CD4-positive, alpha-beta T cell treated with Interleukin-1 beta for 1 hour (primary cell): ENCODE data around the gene NUDT9.
"Not testable (repeated sequence)": the region's sequence is repeated elsewhere in the genome, so short reads cannot be mapped to it uniquely, and the experiment has no call there.

ENCODE experiments used
- DNase-seq, 2 donors: peaks; one replicate each; pipeline ENCODE4 v3.0.0-alpha.2; 2020 to 2022

NUDT9 gene

GRCh38 chr4:87422104-87423052, at the start of gene NUDT9:
Gene NUDT9, plus strand, starts transcription at chr4:87422573. Its CDS starts 333 bp downstream, at chr4:87422906.
- peak; percentile 87 to 88 for DNase-seq

- peak; percentile 27 to 53 for DNase-seq
These were observed 46.6 kb upstream of the NUDT9 start for GRCh38 chr4:87375719-87376291.

GRCh38 chr4:87377816-87378215, 44.6 kb upstream of the NUDT9 start:
- DNase-seq = no peak

- no peak for DNase-seq
These were observed 40.3 kb upstream of the NUDT9 start for GRCh38 chr4:87382116-87382515.

- no peak for DNase-seq
These were observed 39.4 kb upstream of the NUDT9 start for GRCh38 chr4:87382931-87383330.

GRCh38 chr4:87384466-87385132, 37.8 kb upstream of the NUDT9 start:
- DNase-seq = not testable (repeated sequence)

GRCh38 chr4:87387237-87387636, 35.1 kb upstream of the NUDT9 start:
- DNase-seq = no peak

GRCh38 chr4:87388901-87389300, 33.5 kb upstream of the NUDT9 start:
- no peak for DNase-seq

GRCh38 chr4:87390055-87390454, 32.3 kb upstream of the NUDT9 start:
- DNase-seq = not testable (repeated sequence)

GRCh38 chr4:87390551-87390890, 31.9 kb upstream of the NUDT9 start:
- DNase-seq = no peak

- DNase-seq = peak; percentile 86
These were observed 31.3 kb upstream of the NUDT9 start, which contains the start of gene HSD17B11 for GRCh38 chr4:87390891-87391575. Gene HSD17B11, minus strand, starts transcription at chr4:87391188. Its CDS starts 118 bp downstream, at chr4:87391070.

- no peak for DNase-seq
These were observed 30.8 kb upstream of the NUDT9 start for GRCh38 chr4:87391576-87392054.

- no peak for DNase-seq
These were observed 30.2 kb upstream of the NUDT9 start for GRCh38 chr4:87392183-87392582.

- not testable (repeated sequence) for DNase-seq
These were observed 27.3 kb upstream of the NUDT9 start for GRCh38 chr4:87395073-87395472.

- not testable (repeated sequence) for DNase-seq
These were observed 26.5 kb upstream of the NUDT9 start for GRCh38 chr4:87395851-87396250.

GRCh38 chr4:87399148-87399547, 23.2 kb upstream of the NUDT9 start:
- DNase-seq = no peak

- DNase-seq = no peak
These were observed 22.4 kb upstream of the NUDT9 start for GRCh38 chr4:87399954-87400353.

- not testable (repeated sequence) for DNase-seq
These were observed 18.6 kb upstream of the NUDT9 start for GRCh38 chr4:87403732-87404131.

- no peak for DNase-seq
These were observed 17.1 kb upstream of the NUDT9 start for GRCh38 chr4:87405211-87405820.

GRCh38 chr4:87406462-87406861, 15.9 kb upstream of the NUDT9 start:
- DNase-seq = no peak

- not testable (repeated sequence) for DNase-seq
These were observed 15.5 kb upstream of the NUDT9 start for GRCh38 chr4:87406902-87407301.

GRCh38 chr4:87409420-87409939, 12.9 kb upstream of the NUDT9 start:
- DNase-seq = no peak
